Parathyroid adenoma (tissue), 2 donors: Measurements from ENCODE around the gene AMN1.
A peak's percentile ranks its signal among the peaks of the same experiment; 100 is the strongest.

ENCODE experiments used
- H2AFZ ChIP-seq: fragments of 300-600 bp; sonication (generic); one replicate; pipeline ENCODE4 v1.7.0; 2017; ENCODE audit warnings: antibody characterized with exemption, mild to moderate bottlenecking
- H3K27ac ChIP-seq: fragments of 300-600 bp; sonication (generic); one replicate; pipeline ENCODE4 v1.7.0; 2017
- H3K27me3 ChIP-seq: fragments of 300-600 bp; sonication (generic); one replicate; pipeline ENCODE4 v1.7.0; 2017; ENCODE audit warnings: low read length; ENCODE audit not compliant: control insufficient read depth, insufficient read depth
- H3K36me3 ChIP-seq: fragments of 300-600 bp; sonication (generic); one replicate; pipeline ENCODE4 v1.7.0; 2017; ENCODE audit warnings: low read length; ENCODE audit not compliant: control insufficient read depth, insufficient read depth
- H3K4me1 ChIP-seq: fragments of 300-600 bp; sonication (generic); one replicate; pipeline ENCODE4 v1.7.0; 2017; ENCODE audit warnings: control low read depth
- H3K4me2 ChIP-seq: fragments of 300-600 bp; sonication (generic); one replicate; pipeline ENCODE4 v1.7.0; 2017; ENCODE audit warnings: low read length
- H3K4me3 ChIP-seq: fragments of 300-600 bp; sonication (generic); one replicate; pipeline ENCODE4 v1.7.0; 2017; ENCODE audit warnings: low read depth, low read length
- H3K79me2 ChIP-seq: fragments of 300-600 bp; sonication (generic); one replicate; pipeline ENCODE4 v1.7.0; 2017; ENCODE audit warnings: control low read depth
- H3K9ac ChIP-seq: fragments of 300-600 bp; sonication (generic); one replicate; pipeline ENCODE4 v1.7.0; 2017; ENCODE audit warnings: mild to moderate bottlenecking
- H3K9me3 ChIP-seq: fragments of 300-600 bp; sonication (generic); one replicate; pipeline ENCODE4 v1.7.0; 2017; ENCODE audit warnings: low read length; ENCODE audit not compliant: control insufficient read depth
- TF ChIP-seq, protein P1 (sequence below): fragments of 300-600 bp; sonication (generic); IDR thresholded peaks from one replicate; pipeline ENCODE4 v1.7.0; 2017; ENCODE audit warnings: antibody characterized with exemption, mild to moderate bottlenecking
- donor health status: primary hyperparathyroidism.

The AMN1 gene

DNA sequence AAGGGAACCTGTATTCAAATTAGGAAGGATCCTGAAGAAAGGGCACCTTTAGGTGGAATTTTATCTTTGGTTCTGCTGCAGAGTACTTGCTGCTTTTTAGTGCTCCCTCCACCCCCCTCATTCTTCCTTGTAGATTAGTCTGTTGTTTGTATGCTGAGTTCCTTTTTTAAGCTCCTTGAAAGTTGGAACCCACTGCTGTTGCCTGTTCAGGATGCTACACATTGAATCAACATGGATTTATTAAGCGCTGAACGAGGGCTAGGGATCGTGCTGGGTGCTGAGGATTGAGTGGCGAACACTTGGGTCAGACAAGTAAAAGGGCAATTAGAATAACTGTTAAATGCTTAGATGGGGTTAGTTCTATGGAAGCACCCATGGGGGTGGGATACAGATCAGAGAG, 884 bp upstream of the AMN1 start:
- Histone ChIP-seq H3K79me2 (no peaks in the 10 kb centered on the region), H3K27ac (peak overlapping the region; percentile 98), H3K4me1 (peaks cover 10% of the 10 kb centered on the region), H3K4me2 (peak overlapping the region; percentile 87), H3K36me3 (no peaks in the 10 kb centered on the region), H3K9ac (no peak overlapping the region), H3K9me3 (peaks cover 3% of the 10 kb centered on the region), H3K27me3 (no peaks in the 10 kb centered on the region), H2AFZ (peak overlapping the region; percentile 69), H3K4me3 (peak overlapping the region; percentile 81)
- TF ChIP-seq, protein P1, sequence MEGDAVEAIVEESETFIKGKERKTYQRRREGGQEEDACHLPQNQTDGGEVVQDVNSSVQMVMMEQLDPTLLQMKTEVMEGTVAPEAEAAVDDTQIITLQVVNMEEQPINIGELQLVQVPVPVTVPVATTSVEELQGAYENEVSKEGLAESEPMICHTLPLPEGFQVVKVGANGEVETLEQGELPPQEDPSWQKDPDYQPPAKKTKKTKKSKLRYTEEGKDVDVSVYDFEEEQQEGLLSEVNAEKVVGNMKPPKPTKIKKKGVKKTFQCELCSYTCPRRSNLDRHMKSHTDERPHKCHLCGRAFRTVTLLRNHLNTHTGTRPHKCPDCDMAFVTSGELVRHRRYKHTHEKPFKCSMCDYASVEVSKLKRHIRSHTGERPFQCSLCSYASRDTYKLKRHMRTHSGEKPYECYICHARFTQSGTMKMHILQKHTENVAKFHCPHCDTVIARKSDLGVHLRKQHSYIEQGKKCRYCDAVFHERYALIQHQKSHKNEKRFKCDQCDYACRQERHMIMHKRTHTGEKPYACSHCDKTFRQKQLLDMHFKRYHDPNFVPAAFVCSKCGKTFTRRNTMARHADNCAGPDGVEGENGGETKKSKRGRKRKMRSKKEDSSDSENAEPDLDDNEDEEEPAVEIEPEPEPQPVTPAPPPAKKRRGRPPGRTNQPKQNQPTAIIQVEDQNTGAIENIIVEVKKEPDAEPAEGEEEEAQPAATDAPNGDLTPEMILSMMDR, result no peak

DNA sequence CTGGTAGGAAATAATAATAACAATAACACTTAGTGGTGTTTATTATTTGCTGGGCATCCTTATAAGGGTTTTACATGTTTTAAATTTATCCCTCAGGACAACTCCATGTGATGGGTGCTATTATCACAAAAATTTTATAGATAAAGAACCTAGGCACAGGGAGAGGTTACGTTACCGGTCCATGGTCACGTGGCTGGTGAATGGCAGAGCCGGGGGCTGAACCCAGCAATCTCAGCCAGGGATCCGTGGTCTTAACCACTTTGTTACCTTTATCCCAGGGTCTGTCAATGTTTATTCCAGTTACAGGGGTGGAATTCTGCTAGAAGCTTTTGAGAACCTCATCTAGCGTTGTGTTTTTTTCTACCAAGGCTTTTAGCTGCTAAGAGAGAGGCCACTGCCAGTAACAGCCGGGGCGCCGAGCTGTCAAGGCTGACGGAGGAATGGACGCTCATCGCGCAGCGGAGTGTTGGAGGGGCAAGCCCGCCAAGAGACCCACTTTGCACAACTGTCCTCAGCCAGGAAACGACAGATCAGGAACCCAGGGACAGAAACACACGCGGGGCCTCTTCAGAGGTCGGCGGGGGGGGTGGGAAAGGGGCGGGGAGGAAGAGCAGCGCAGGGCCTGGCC, 418 bp downstream of the AMN1 start:
- H3K79me2 ChIP-seq, result no peaks in the 10 kb centered on the region
- peak overlapping the region; percentile 87 for H3K4me2 ChIP-seq
- TF ChIP-seq, protein P1, result no peak
- H3K4me1 ChIP-seq, result peaks cover 12% of the 10 kb centered on the region
- peak overlapping the region; percentile 98 for H3K27ac ChIP-seq
- peak overlapping the region; percentile 81 for H3K4me3 ChIP-seq
- H3K9ac ChIP-seq, result no peak overlapping the region
- H3K27me3 ChIP-seq, result no peaks in the 10 kb centered on the region
- H3K36me3 ChIP-seq, result no peaks in the 10 kb centered on the region
- H2AFZ ChIP-seq, result peak overlapping the region; percentile 91
- H3K9me3 ChIP-seq, result peaks cover 3% of the 10 kb centered on the region

DNA sequence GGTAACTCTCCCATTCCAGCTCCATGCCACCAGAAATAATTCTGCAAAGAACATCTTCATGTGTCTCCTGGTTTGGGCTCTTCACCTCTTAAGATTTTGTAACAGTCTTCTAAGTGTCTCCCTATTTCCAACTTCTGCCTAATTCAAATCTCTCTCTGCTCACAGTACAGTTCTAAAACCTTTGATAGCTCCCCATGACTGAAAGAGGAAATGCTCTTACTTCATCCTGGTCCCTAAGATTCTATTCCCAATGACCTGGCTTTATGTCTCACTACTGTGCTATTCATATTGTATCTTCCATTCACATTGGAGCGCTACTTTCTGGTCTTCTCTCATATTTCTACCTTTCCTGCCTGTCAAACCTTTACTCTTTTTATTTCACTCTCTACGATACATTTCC, 1.6 kb downstream of the AMN1 start:
- TF ChIP-seq, protein P1, result no peak
- no peak overlapping the region for H3K4me2 ChIP-seq
- no peaks in the 10 kb centered on the region for H3K27me3 ChIP-seq
- no peaks in the 10 kb centered on the region for H3K36me3 ChIP-seq
- no peak overlapping the region for H3K9ac ChIP-seq
- no peak overlapping the region for H3K4me3 ChIP-seq
- H3K4me1 ChIP-seq, result peaks cover 9% of the 10 kb centered on the region
- no peaks in the 10 kb centered on the region for H3K79me2 ChIP-seq
- no peak overlapping the region for H2AFZ ChIP-seq
- peaks cover 3% of the 10 kb centered on the region for H3K9me3 ChIP-seq
- no peak overlapping the region for H3K27ac ChIP-seq

DNA sequence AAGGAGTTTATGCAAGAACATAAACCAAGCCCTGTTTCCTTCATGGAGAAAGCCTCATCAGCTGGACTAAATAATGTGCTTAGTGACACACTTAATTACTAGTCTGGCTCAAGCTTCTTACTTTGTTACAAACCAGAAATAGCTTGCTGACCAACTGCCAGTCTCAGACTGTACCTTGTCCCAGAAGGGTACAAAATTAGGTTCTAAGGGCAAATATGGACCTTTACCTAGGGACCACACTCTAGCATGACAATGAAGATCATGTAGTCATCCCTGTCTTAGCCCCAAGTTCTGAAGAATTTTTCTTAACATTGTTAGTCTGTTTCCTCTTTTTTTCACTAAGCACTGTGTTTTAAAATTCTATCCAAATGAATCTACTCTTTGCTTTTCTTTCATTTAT, 2.2 kb downstream of the AMN1 start:
- H3K27ac ChIP-seq, result no peak overlapping the region
- H3K79me2 ChIP-seq, result no peaks in the 10 kb centered on the region
- H3K27me3 ChIP-seq, result no peaks in the 10 kb centered on the region
- TF ChIP-seq, protein P1, result no peak
- H3K36me3 ChIP-seq, result no peaks in the 10 kb centered on the region
- H3K4me3 ChIP-seq, result no peak overlapping the region
- no peak overlapping the region for H3K9ac ChIP-seq
- H3K4me1 ChIP-seq, result peaks cover 8% of the 10 kb centered on the region
- H3K9me3 ChIP-seq, result peaks cover 3% of the 10 kb centered on the region
- no peak overlapping the region for H2AFZ ChIP-seq
- H3K4me2 ChIP-seq, result no peak overlapping the region

DNA sequence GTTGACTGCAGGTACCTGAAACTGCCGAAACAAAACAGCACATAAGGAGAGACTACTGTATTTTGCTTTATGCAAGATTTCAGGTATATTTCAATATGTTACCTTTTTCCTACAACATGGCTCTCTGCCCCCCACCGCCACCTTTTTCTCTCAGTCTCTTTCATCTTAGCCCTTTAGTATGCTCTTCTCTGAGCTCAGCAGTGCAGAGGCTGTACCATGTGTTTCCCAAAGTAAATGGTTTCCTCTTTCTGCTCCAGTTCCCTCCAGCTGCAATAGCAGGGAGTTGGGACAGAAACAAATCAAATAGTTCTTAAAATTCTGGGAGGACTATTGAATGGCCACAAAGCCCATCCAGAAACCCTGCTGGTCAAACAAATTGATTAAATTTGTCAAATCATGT, 4.3 kb downstream of the AMN1 start:
- Histone ChIP-seq H3K4me1 (peaks cover 11% of the 10 kb centered on the region), H3K36me3 (no peaks in the 10 kb centered on the region), H3K4me3 (no peak overlapping the region), H3K4me2 (no peak overlapping the region), H3K9me3 (peaks cover 3% of the 10 kb centered on the region), H2AFZ (no peak overlapping the region), H3K9ac (no peak overlapping the region), H3K79me2 (no peaks in the 10 kb centered on the region), H3K27ac (no peak overlapping the region), H3K27me3 (no peaks in the 10 kb centered on the region)
- TF ChIP-seq, protein P1, result no peak
